HG02763 (cell line): ENCODE results near the gene PPP1R16B.

Experiments used
- ATAC-seq: cut with Tn5 transposase; IDR thresholded peaks from one replicate; pipeline ENCODE4 v1.9.1; 2021; ENCODE audit warnings: mild to moderate bottlenecking, moderate library complexity; ENCODE audit not compliant: unreplicated experiment

Gene PPP1R16B

DNA sequence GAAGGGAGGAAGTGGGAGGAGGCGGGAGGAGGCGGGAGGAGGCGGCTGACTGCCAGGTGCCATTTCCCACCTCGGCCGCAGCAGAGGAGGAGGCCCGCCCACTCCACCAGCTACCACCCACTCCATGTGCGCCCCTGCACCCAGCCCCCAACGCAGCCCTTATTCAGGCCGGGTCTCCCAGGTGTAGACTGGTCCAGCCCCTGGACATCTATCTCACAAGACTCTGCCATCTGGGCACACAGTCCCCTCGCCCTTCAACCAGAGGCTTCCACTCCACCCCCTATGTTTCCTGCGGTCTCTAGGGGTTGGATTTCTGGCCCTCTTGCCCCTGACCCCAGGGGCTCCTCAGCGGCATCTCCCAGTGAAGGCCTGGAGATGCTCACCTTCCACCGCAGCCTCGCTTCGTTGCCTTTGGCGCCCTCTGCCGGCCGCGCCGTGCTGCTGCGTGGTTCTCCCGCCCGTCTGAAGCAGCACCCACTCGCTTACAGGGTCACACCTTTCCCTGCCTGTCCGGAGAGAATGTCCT lies 88.1 kb downstream of the PPP1R16B start:
- no peak for ATAC-seq

DNA sequence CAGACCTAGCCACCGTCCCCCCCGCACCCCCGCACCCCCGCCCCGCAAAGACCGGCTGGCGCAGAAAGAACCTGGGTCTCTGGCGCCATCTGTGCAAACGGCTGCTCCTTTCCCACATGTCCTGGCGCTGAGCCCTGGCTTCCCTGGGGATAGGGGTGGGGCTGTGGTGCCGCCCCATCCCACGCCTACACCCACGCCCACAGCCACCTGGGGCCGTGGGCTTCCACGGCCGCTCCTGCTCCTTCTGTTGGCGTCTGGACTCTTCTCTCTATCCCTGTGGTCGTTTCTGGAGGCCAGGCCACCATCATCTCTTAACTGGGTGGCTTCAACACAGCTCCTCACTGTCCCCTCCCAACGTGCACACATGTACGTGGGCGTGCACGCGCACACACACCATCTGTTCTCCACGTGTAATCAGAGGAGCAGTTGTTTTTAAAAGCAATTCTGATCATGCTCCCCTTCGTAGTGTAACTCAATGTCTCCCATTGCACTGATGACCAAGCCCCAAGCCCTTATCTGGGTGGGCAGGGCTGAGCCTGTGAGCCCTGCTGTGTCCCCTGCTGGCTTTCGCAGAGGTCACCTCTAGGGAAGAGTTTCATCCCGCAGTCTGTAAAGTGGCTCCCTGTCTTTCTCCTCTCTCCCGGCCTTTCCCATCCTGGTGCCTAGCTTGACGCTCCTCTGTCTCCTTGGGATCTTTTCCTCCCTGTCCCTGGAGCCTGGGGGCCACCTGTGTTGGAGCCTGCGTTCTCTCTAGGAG lies 88.8 kb downstream of the PPP1R16B start:
- ATAC-seq: no peak

DNA sequence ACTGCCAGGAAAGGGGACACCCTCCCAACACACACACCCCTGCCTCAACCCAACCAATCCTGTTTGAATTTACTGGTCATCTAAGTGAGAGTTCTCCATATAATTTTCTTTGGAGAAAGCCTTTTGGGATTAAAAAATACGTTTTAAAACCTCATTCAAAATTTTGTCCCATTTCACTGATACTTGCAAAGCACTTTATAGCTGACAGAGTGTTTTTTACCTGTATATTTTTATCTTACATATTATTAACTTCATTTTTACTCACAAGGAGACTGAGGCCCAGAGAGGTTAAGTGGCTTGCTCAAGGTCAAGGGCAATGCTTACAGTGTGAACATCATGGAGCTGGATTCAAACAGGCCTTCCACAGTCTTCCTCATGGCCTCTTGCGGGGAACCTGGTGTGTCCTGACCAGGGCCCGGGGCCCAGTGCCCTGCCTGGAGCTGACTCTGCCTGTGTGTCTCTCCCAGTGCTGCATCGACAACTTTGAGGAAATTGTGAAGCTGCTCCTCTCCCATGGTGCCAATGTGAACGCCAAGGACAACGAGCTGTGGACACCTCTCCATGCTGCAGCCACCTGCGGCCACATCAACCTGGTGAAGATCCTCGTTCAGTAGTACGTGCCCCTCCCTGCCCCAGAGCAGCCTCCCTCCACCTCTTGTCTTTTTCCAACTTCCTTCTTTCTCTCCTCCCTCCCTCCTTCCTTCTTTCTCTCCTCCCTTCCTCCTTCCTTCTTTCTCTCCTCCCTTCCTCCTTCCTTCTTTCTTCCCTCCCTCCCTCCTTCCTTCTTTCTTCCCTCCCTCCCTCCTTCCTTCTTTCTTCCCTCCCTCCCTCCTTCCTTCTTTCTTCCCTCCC lies 89.8 kb downstream of the PPP1R16B start:
- ATAC-seq: no peak

DNA sequence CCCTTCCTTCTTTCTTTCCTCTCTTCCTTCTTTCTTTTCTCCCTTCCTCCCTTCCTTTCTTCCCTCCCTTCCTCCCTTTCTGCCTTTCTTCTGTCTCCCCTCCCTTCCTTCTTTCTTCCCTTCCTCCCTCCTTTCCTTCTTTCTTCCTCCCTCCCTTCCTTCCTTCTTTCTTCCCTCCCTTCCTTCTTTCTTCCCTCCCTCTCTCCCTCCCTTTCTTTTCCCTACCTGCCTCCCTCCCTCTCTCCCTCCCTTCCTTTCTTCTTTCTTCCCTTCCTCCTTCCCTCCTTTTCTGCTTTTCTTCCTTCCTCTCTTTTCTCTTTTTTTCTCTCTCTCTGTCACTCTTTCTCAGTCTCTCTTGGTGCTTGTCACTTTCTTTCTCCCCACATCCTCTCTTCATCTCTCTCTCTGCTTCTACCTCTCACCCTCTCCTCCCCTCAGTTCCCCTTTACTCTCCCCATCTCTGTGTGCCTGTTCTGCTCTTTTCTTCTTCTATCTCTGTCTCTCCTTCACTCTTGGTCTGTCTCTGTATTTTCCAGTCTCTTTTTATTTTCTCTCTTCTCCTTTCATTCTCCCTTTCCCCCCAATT lies 90.6 kb downstream of the PPP1R16B start:
- no peak for ATAC-seq

DNA sequence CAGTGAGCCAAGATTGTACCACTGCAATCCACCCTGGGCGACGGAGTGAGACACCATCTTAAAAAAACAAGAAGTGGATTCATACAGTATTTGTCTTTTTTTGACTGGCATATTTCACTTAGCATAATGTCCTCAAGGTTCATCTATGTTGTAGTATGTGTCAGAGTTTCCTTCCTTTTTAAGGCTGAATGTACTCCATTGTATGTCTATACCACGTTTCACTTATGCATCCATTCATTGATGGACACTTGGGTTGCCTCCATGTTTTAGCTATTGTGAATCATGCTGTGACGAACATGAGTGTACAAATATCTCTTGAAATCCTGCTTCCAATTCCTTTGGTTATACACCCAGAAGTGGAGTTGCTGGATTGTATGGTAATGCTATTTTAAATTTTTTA lies 91.8 kb downstream of the PPP1R16B start:
- no peak for ATAC-seq

DNA sequence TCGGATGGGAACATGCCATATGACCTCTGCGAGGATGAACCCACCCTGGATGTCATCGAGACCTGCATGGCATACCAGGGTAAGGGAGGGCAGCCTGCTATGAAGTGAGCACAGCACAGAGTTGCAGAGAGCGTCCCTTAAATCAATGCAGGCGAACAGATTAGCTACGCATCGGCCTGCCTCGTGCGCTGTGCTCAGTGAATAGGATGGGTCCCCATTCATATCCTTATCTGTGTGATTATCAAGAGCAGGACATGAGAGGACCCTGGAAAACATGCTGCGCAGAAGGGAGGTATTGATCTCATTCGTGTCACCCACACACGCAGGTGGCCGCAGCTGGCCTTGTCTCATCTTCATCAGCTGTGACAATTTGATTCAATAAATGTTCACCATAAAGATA lies 95.1 kb downstream of the PPP1R16B start:
- ATAC-seq: no peak

DNA sequence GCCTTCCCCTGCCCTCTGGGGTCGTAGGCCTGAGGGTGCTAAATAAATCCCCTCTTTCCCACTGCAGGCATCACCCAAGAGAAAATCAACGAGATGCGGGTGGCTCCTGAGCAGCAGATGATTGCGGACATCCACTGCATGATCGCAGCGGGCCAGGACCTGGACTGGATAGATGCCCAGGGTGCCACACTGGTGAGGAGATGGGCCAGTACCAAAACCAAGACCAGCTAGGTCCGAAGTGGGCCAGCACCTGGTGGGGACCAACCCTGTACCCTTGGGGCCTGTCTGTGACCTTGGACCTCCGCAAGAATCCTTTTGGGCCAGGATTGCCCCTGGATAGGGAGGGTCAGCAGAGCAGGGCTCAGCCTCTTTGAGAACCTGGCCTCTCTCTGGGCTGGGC lies 97.1 kb downstream of the PPP1R16B start:
- ATAC-seq: no peak

DNA sequence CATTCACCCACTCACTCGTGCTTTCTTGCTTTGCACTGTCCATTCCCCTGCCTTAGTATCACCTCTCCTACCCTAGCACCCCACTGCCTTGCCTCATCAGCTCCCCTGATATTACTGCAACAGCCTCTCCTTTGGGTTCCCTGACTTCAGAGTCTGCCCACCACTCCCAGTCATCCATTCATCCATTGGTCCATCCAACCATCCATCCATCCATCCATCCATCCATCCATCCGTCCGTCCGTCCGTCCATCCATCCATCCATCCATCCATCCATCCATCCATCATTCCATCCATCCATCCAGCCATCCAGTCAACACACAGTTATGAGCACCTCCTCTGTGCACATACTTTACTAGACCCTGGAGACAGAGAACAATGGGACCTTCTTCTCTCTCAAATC lies 97.8 kb downstream of the PPP1R16B start:
- ATAC-seq: no peak

DNA sequence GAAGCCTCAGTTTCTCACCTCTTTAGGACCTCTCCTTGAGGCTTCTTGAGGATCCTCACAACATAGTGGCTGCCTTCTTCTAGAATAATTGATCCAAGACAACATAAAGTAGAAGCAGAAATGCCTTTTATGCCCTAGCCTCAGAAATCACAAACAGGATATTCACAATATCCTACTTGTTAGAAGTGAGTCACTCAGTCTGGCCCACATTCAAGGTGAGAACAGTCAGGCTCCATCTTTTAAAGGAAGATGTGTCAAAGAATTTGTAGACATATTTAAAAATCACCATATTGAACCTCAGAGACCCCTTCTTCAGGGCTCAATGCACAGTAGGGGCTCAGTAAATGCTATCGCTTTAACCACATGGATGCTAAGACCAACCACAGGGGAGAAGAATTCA lies 99.9 kb downstream of the PPP1R16B start:
- no peak for ATAC-seq

DNA sequence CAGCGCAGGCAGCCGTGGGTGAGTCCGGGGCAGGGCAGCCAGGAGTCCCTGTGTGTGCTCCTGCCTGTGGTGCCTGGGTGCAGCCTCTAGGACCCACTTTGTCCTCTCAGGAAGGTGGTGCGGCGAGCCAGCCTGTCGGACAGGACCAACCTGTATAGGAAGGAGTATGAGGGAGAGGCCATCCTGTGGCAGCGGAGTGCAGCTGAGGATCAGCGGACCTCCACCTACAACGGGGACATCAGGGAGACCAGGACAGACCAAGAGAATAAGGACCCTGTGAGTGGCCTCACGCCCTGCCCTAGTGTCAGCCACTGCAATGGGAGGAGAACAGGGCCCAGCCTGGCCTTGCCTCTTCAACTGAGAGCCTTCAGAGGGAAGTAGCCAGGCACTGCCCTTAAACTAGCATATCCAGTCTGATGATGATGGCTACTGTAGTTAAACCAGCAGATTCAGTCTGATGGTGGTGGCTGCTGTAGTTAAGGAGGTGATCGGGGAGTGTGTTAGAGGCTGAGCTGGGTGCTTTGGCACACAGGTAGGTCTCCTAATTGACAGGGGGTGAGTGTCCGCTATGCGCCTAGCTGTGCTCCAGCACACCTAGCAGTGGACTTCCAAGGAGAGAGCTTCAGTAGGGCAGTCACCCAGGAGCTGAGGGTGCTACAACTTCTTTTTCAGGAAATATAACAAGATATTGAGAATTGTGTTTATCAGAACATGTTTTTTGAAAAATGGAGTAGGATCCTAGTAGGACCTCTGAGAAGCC lies 102.6 kb downstream of the PPP1R16B start:
- ATAC-seq: no peak

DNA sequence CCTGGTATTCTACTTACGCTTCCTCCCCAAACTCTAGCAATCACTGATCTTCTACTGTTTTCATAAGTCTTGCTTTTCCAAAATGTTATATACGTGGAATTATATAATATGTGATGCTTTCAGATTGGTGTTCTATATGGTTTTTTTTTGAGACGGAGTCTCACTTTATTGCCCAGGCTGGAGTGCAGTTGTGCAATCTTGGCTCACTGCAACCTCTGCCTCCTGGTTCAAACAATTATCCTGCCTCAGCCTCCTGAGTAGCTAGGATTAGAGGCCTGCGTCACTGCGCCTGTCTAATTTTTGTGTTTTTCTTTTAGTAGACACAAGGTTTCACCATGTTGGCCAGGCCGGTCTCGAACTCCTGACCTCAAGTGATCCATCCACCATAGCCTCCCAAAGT lies 109.9 kb downstream of the PPP1R16B start:
- no peak for ATAC-seq

DNA sequence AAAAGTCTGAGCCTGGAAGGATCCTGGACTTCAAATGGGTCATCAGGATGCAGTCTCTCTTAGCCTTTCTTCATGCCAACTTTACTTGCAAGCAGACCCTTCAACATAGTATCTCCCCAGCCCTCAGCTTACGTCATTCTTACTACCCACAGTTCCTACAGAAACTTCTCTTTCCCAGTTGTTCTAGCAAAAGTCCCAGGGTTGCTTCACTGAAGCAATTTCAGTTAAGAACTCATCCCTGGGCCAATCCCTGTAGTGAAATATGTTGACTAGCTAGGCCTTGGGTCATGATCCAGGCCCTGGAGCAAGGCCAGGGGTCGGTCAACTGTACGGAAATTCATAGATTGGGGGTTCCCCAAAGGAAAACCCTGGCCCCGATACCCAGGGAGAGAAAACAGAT lies 112.2 kb downstream of the PPP1R16B start:
- no peak for ATAC-seq

DNA sequence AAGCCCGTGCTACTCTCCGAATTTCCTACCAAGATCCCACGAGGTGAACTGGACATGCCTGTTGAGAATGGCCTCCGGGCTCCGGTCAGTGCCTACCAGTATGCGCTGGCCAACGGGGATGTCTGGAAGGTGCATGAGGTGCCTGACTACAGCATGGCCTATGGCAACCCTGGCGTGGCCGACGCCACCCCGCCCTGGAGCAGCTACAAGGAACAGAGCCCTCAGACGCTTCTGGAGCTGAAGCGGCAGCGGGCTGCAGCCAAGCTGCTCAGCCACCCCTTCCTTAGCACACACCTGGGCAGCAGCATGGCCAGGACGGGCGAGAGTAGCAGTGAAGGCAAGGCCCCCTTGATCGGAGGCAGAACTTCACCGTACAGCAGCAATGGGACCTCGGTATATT lies 112.7 kb downstream of the PPP1R16B start:
- no peak for ATAC-seq

DNA sequence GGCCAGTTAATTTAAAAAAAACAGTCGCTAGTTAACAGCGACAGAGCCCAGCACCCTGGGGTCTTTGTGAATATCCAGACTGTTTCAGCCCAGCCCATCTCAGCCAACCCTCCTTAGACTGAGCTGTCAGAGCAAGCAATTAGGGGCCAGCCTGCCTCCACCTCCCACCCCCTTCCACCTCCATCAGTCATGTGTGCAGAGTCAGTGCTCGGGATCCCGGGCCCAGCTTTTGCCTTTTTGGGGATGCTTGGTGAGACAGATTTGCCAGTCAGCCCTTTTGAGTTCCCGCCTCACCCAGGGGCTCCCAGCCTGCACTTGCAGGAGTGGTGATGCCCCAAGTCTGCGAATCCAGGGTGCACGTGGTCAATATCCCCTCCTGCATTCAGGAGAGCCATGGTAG lies 114.2 kb downstream of the PPP1R16B start:
- no peak for ATAC-seq

DNA sequence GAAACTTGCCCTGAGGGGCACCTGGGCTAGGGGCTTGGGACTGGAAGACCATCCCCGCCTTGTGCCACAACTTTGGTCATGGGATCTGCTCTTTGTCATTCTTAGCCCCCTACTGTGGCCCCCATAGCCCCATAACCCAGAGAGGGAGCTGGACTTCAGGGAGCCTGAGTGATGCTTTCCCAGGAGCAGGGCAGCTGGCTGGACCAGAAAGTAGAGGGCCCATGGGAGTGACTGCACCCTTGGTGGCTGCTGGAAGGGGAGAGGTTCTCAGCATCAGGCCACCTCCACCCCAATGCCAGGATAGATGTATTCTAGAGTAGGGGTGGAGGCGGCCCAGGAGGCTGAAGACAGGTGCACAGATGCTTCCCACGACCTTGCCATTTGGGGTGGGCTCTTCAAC lies 114.9 kb downstream of the PPP1R16B start:
- ATAC-seq: no peak

DNA sequence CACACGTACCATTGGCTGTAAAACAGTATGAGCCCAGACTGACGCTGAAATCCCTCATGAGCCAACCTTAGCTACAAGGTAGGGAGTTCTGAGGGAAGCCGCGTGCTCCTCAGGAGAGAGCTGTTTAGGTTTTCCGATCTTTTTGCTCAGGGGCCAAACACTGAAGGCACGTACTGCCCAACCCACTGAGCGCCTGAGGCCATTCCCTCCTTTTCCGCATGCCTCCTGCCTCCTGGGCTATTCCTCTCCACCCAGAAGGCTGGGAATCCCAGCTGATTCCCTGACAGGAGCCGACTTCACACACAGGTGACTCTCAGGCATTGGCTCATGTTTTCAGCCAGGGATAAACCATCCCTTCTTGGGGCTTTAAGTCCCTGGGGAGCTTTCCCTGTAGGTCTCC lies 115.4 kb downstream of the PPP1R16B start:
- ATAC-seq: no peak

DNA sequence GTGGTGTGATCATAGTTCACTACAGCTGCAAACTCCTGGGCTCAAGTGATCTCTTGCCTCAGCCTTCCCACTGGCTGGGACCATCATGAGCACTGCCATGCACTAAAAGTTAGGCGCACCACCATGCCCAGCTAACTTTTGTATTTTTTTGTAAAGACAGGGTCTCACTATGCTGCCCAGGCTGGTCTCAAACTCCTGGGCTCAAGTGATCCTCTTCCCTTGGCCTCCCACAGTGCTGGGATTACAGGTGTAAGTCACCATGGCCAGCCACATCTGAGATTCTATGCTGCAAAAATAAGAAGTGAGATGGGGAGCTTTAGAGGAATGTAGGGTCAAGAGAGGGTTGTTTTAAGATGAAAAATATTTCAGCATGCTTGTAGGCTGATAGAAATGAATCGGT lies 119.2 kb downstream of the PPP1R16B start:
- ATAC-seq: no peak

DNA sequence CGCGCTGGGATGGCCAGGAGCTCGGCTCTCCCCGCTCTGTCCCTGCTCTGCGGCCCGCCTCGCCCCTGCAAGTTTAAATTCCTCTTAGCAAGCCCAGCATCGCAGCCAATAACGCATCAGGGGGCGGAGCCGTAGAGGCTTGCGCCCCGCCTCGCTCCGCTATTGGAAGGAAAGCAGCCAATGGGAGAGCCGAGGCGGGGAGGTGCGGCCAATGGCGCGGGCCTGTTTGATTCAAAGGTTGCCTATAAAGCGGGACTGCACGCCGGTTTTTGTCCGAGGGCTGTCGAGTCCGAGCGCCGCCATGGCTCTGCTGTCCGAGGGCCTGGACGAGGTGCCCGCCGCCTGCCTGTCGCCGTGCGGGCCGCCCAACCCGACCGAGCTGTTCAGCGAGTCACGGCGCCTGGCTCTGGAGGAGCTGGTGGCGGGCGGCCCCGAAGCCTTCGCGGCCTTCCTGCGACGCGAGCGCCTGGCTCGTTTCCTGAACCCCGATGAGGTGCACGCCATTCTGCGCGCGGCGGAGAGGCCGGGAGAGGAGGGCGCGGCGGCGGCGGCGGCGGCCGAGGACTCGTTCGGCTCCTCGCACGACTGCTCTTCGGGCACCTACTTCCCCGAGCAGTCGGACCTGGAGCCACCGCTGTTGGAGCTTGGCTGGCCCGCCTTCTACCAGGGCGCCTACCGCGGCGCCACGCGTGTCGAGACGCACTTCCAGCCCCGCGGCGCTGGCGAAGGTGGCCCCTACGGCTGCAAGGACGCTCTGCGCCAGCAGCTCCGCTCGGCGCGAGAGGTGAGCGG lies 120.8 kb downstream of the PPP1R16B start, which contains the start of gene FAM83D:
Gene FAM83D, plus strand, starts transcription at position 276 of the 792 bp plus-strand sequence. Its CDS starts 26 bp downstream, at position 302.
- ATAC-seq: peak; percentile 90

DNA sequence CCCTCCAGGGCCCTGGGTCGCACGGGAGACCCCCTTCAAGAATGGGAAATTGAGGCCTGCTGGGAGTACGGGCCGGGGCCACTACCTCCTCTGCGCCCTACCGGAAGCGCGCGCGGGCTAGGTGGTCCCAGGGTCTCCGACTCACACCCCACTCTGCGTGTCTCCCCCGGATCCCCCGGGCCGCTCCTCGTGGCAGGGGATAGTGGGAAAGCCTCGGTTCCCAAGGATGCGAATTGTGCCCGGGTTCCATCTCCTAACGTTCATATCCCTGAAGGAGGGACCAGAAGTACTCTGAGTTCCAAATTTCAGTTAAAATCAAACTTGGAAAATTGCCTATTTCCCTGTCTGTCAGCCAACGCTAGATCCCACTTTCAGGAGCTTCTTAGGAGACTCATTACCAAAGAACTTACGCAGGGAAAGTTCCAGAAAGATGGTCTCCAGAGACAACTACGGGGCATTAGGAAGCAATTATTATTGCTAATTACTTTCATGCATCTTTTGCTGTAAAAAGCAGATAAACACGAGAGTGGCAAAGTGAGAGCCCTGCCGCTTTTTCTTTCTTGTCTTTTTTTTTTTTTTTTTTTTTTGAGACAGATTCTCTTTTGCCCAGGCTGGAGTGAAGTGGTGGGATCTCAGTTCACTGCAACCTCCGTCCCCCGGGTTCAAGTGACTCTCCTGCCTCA lies 121.6 kb downstream of the PPP1R16B start:
- no peak for ATAC-seq
